Heart left ventricle (tissue), 13 donors: ENCODE data around the gene EARS2.

ENCODE experiments used
- POLR2A ChIP-seq, 2 donors: fragments of 450-650 bp; IDR thresholded peaks; one replicate each; pipeline ENCODE4 v1.6.1; 2017; ENCODE audit warnings: antibody characterized with exemption in 2 of 2, mild to moderate bottlenecking in 2 of 2, moderate library complexity in 2 of 2
- TF ChIP-seq, protein P1 (sequence below), 12 donors: fragments of 200-600 bp; sonication (generic) in 4 of 12; IDR thresholded peaks; one replicate each; pipeline versions ENCODE4 v1.5.0 to v1.8.0; 2018 to 2022; ENCODE audit warnings: antibody characterized with exemption in 12 of 12, mild to moderate bottlenecking in 5 of 12
- donor health status: ischemic (EF 13 %, LVEDD 7.1; RV severe dilation, severe dysfunction).
- donor health status: DM: no; HTN: yes; CAD: no.
- donor health status: DM: no; HTN: no; CAD: no.
- donor health status: ischemic (EF 25% LVEDD 6.9; RV normal size, moderate dysfunction).
- donor health status: ischemic (EF 25% LVEDD 5.7; RV mildly dilated, moderate dysfunction).
- donor health status: ischemic (EF 35%, LVEDD 5.7; RV mildly dilated, moderate dysfunction).
- donor health status: nonischemic (EF 11% LVEDD 7.7; RV severe dilation, severe dysfunction).
- donor health status: DM: yes; HTN: yes; CAD: no.
- donor health status: PGD.
- donor health status: ischemic (EF 29% LVEDD 5.4; RV normal size, mild dysfunction).
- donor health status: nonischemic (EF 23%, LVEDD 6.1; RV moderate dilation, normal function).

DNA sequence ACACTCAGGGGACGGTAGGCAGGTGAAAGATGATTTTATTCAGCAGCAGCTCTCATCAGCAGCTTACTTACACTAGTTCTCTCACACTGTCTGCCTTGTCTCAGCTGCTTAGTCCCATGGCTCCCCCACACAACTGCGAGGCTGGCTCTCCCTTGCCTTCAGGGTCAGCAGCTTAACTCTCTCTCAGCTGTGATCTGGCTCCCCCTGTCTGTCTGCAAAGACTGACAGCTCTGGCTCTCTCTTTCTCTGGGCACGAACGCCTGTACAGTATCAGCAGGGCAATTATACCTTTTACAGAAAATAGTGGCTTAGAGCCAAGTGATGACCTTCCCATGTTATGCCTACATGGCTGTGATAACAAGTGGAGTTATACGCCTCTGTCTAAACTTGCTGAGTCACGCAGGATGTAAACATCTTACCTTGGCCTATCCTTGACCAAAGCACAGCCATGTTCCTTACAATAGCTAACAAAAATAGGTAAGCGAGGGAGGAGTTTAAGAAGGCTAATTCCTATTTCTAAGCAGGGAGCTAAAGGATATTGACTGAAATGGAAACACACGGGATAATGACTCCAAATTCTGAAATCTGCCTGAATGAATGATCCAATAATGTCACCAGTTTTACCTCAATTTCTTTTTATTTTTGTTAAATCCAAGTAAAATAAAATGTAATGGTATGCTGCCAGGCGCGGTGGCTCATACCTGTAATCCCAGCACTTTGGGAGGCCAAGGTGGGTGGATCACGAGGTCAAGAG, 40.0 kb upstream of the EARS2 start:
- TF ChIP-seq, protein P1, sequence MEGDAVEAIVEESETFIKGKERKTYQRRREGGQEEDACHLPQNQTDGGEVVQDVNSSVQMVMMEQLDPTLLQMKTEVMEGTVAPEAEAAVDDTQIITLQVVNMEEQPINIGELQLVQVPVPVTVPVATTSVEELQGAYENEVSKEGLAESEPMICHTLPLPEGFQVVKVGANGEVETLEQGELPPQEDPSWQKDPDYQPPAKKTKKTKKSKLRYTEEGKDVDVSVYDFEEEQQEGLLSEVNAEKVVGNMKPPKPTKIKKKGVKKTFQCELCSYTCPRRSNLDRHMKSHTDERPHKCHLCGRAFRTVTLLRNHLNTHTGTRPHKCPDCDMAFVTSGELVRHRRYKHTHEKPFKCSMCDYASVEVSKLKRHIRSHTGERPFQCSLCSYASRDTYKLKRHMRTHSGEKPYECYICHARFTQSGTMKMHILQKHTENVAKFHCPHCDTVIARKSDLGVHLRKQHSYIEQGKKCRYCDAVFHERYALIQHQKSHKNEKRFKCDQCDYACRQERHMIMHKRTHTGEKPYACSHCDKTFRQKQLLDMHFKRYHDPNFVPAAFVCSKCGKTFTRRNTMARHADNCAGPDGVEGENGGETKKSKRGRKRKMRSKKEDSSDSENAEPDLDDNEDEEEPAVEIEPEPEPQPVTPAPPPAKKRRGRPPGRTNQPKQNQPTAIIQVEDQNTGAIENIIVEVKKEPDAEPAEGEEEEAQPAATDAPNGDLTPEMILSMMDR (IDR thresholded peaks at IDR 0.05): peak in 5 of 12 donors; percentile 7 to 21 (median 17)
- no peak for TF ChIP-seq POLR2A (IDR thresholded peaks at IDR 0.05)
